Right lobe of liver (tissue), 6 donors: ENCODE measurements around the gene COL23A1. TPM values are rescaled to one million over a fixed set of nuclear protein-coding genes. Genes with fewer than 3 reads are reported as not detected.

Experiments used
- ATAC-seq, 4 donors: fragments of 200-7000 bp; cut with Tn5 transposase; one replicate each; pipeline ENCODE4 v1.9.1; 2020; ENCODE audit warnings: mild to moderate bottlenecking in 4 of 4, moderate library complexity in 4 of 4
- DNase-seq, 3 donors: peaks; one replicate each; pipeline ENCODE4 v3.0.0-alpha.2; 2020
- H3K27ac ChIP-seq, 3 donors: fragments of 200-600 bp; one replicate each; pipeline ENCODE4 v1.8.0; 2022
- H3K27me3 ChIP-seq, 2 donors: fragments of 200-600 bp; one replicate each; pipeline ENCODE4 v1.8.0; 2022
- H3K36me3 ChIP-seq, 4 donors: fragments of 200-600 bp; sonication (generic) in 1 of 4; one replicate each; pipeline versions ENCODE4 v1.5.1 to v1.8.0; 2017 to 2022; ENCODE audit warnings: control low read depth in 1 of 4
- H3K4me1 ChIP-seq, 4 donors: fragments of 200-600 bp; sonication (generic) in 1 of 4; one replicate each; pipeline versions ENCODE4 v1.5.1 to v1.8.0; 2017 to 2022; ENCODE audit warnings: control low read depth in 1 of 4
- H3K4me3 ChIP-seq, 3 donors: fragments of 200-600 bp; one replicate each; pipeline ENCODE4 v1.8.0; 2022
- H3K9me3 ChIP-seq, 4 donors: fragments of 200-600 bp; sonication (generic) in 1 of 4; one replicate each; pipeline versions ENCODE4 v1.5.1 to v1.8.0; 2017 to 2022; ENCODE audit warnings: control low read depth in 1 of 4
- CTCF ChIP-seq, 4 donors: fragments of 200-600 bp in 3 of 4; fragments of 450-650 bp in 1 of 4; IDR thresholded peaks; one replicate each; pipeline versions ENCODE4 v1.5.1 to v1.8.0; 2016 to 2022; ENCODE audit warnings: antibody characterized with exemption in 4 of 4, mild to moderate bottlenecking in 2 of 4
- POLR2A ChIP-seq: fragments of 450-650 bp; IDR thresholded peaks from one replicate; pipeline ENCODE4 v1.6.1; 2017; ENCODE audit warnings: antibody characterized with exemption, mild to moderate bottlenecking
- WGBS: methylation state at CpG from one replicate; pipeline ENCODE4 v1.1.6; 2018; ENCODE audit warnings: low coverage, low lambda C conversion rate; ENCODE audit not compliant: insufficient coverage; ENCODE audit errors: missing lambda C conversion rate; 5-methylcytosine and 5-hydroxymethylcytosine counted together
- intact Hi-C, 2 donors: fragments of 100-400 bp; cut with DNase I; formaldehyde crosslinking; loops; one replicate each; pipeline versions ENCODE4 v1.11.2 to v1.14.1; 2022
- total RNA-seq, 6 experiments: library from RNA; depleted of rRNA in 2 of 6; stranded (reverse); fragments of >200 nt in 2 of 6; fragmentation: NEBNext Ultra II Directional in 3 of 6; extraction: Animal tissue kit (Norgen Biotek cat#: 25700) in 3 of 6; gene quantifications; one replicate each; pipeline versions ENCODE4 v1.1.0 to v1.2.4, GENCODE V29; 2016 to 2023
- donor health status: DM: no; HTN: yes; CAD: no.
- donor health status: DM: no; HTN: no; CAD: no.
- donor health status: DM: no; HTN: no; CAD: no.
- donor health status: DM: no; HTN: yes; CAD: no.
- donor health status: DM: no; HTN: yes; CAD: no.

Gene COL23A1
- total RNA-seq, 6 experiments from 2014 or later, result 0.25 to 1.2 (median 0.50) TPM

GRCh38 chr5:178606269-178606668 is 16.1 kb upstream of the COL23A1 start:
- ATAC-seq (peak in 3 of 4 donors; percentile 33 to 78 (median 65)), DNase-seq (peak in 1 of 3 donors; percentile 33)
- 16% methylated on average over 3 of the region's 3 CpGs for whole genome bisulfite sequencing
- TF ChIP-seq POLR2A (no peak), CTCF (IDR thresholded peaks at IDR 0.05) (no peak)
- Histone ChIP-seq H3K9me3 (no peaks in the 10 kb centered on the region), H3K36me3 (peaks cover 0 to 87% (median 51%) of the 10 kb centered on the region in 4 donors), H3K27me3 (no peaks in the 10 kb centered on the region), H3K4me1 (peaks cover 0 to 19% (median 0%) of the 10 kb centered on the region in 4 donors), H3K4me3 (no peak overlapping the region), H3K27ac (no peak overlapping the region)
- intact Hi-C loops, result no loop called here

- peaks cover 0 to 19% (median 0%) of the 10 kb centered on the region in 4 donors for H3K4me1 ChIP-seq
- H3K27me3 ChIP-seq, result no peaks in the 10 kb centered on the region
- ATAC-seq, result peak in 3 of 4 donors; percentile 33 to 88 (median 53)
- intact Hi-C loops, result no loop called here
- no peak overlapping the region for H3K4me3 ChIP-seq
- peaks cover 0 to 85% (median 47%) of the 10 kb centered on the region in 4 donors for H3K36me3 ChIP-seq
- DNase-seq, result no peak
- TF ChIP-seq CTCF (IDR thresholded peaks at IDR 0.05), result no peak
- TF ChIP-seq POLR2A, result no peak
- H3K27ac ChIP-seq, result no peak overlapping the region
- H3K9me3 ChIP-seq, result no peaks in the 10 kb centered on the region
- WGBS, result 36% methylated on average over 3 of the region's 3 CpGs
These were observed 15.6 kb upstream of the COL23A1 start for GRCh38 chr5:178605788-178606187.

- ATAC-seq, result no peak
These were observed 12.6 kb upstream of the COL23A1 start for GRCh38 chr5:178602752-178603151.

GRCh38 chr5:178595750-178596149 is 5.6 kb upstream of the COL23A1 start:
- TF ChIP-seq POLR2A (no peak), CTCF (IDR thresholded peaks at IDR 0.05) (no peak)
- intact Hi-C loops, result no loop called here
- Histone ChIP-seq H3K4me3 (no peak overlapping the region), H3K9me3 (peaks cover 0 to 9% (median 2%) of the 10 kb centered on the region in 4 donors), H3K27me3 (no peaks in the 10 kb centered on the region), H3K4me1 (peaks cover 0 to 3% (median 0%) of the 10 kb centered on the region in 4 donors), H3K27ac (no peak overlapping the region), H3K36me3 (peaks cover 0 to 9% (median 0%) of the 10 kb centered on the region in 4 donors)
- DNase-seq, result no peak
- ATAC-seq, result no peak
- WGBS, result 85% methylated on average over 2 of the region's 2 CpGs

More at GRCh38 chr5:178602752-178603151, 12.6 kb upstream of the COL23A1 start:
- Histone ChIP-seq H3K36me3 (peaks cover 0 to 60% (median 31%) of the 10 kb centered on the region in 4 donors), H3K4me3 (no peak overlapping the region), H3K4me1 (peaks cover 0 to 19% (median 0%) of the 10 kb centered on the region in 4 donors), H3K27me3 (no peaks in the 10 kb centered on the region), H3K27ac (no peak overlapping the region), H3K9me3 (no peaks in the 10 kb centered on the region)
- intact Hi-C loops, result no loop called here
- no peak for TF ChIP-seq CTCF (IDR thresholded peaks at IDR 0.05)
- no peak for TF ChIP-seq POLR2A
- DNase-seq, result no peak
- WGBS, result 87% methylated on average over 2 of the region's 2 CpGs

- DNase-seq (no peak), ATAC-seq (no peak)
- no peak for TF ChIP-seq CTCF (IDR thresholded peaks at IDR 0.05)
- TF ChIP-seq POLR2A, result no peak
- H3K9me3 ChIP-seq, result peaks cover 0 to 9% (median 2%) of the 10 kb centered on the region in 4 donors
- no peak overlapping the region for H3K27ac ChIP-seq
- no peaks in the 10 kb centered on the region for H3K27me3 ChIP-seq
- H3K4me3 ChIP-seq, result no peak overlapping the region
- peaks cover 0 to 9% (median 0%) of the 10 kb centered on the region in 4 donors for H3K36me3 ChIP-seq
- H3K4me1 ChIP-seq, result peaks cover 0 to 9% (median 0%) of the 10 kb centered on the region in 4 donors
- intact Hi-C loops, result no loop called here
These were observed 5.0 kb upstream of the COL23A1 start for GRCh38 chr5:178595150-178595549.
